Inferior parietal cortex (tissue), 1 donor: ENCODE measurements around the gene ANGPTL8.

Experiments
- DNase-seq: peaks from one replicate; pipeline ENCODE4 v3.0.0-alpha.2; 2016; ENCODE audit errors: extremely low spot score

ANGPTL8 gene

GRCh38 chr19:11291415-11291814, 52.0 kb downstream of the ANGPTL8 start:
- DNase-seq: no peak
